GM19025 (cell line): ENCODE measurements around the gene MACROH2A1.

Experiments
- ATAC-seq: cut with Tn5 transposase; IDR thresholded peaks from one replicate; pipeline ENCODE4 v1.9.1; 2021; ENCODE audit warnings: mild to moderate bottlenecking, low read depth, moderate library complexity; ENCODE audit not compliant: unreplicated experiment

The MACROH2A1 gene

GRCh38 chr5:135398855-135399793 lies at the start of gene MACROH2A1:
Gene MACROH2A1 (minus strand): TSS chr5:135399231. CDS start chr5:135389093, 10,138 bp downstream.
- ATAC-seq: peak; percentile 88

DNA sequence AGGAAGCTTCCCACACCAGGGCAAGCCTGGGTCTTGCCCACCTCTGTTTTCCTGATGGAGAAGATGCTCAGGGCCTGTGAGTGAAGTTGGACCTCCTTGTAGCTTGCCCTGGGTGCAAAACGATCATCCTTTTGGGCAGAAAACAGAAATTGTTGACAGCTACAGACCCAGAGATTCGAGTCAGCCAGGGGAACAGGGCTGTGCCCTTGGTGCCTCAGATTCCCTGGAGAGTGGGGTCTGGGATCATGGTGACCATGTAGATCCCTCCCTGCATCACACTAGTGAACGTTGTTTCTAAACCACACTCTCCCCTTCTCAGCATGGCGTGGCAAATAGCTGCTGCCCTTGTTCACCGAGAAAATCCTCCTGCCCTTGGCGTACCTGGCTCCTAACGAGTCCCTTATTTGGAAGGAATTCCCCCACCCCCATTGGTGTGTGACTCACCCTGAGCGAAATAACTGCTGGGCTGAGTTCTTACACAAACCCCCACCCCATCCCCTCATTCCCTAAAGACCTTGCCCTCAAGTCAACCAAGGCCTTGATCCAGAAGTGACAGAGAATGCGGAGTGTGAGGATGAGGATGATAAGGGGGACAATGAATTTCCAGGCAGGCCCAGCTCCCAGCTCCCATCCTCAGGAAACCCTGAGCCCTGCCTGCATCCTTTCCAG lies 49.2 kb upstream of the MACROH2A1 start:
- no peak for ATAC-seq

DNA sequence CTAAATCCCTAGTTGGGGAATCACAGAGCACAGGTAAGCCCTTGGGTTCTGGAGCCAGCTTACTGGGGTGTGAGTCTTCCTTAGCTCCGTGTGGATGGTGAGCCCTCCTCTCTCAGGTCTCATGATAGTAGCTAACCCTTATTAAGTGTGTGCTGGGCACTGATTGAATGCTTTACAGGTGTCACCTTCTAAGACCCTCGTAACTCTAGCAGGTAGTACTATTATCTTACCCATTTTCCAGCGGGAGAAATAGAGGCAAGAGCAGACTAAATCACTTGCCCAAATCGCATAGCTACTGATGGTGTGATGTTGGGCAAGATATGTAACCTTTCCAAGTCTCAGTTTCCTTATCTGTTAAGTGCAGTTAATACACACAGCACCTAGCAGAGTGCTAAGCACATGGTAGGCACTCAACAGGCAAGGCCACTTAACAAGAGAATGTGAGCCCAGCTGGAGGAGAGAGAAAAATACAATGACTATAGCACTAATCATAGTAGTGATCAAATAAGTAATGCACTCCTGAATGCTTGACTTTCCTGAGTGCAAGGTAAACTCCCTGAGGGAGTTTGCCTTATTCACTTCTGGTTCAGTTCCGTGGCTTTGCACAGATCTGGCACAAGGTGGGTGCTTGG lies 48.4 kb upstream of the MACROH2A1 start, which contains the start of gene DCANP1:
DCANP1 (minus strand) TSS at position 51 of the 632 bp plus-strand sequence. CDS start 240 bp downstream, outside the sequence.
- no peak for ATAC-seq

DNA sequence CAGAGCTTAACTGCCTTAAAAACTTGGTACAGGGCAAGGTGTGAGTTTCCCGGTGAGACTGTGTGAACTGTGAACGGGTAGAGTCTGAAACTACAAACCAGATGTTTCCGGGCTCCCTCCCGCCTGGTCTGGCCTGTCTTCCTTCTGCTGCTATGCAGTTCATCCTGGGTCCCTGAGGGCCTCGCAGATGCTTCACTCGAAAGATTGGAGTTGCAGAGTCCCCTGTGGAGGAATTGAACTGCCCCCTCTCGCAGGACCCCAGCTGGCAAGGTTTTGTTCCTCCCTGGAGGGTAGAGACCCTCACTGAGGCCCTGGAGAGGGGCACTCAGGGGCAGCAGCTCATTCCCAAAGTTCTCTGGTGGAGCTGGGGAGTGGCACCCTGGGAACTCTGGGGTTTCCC lies 47.6 kb upstream of the MACROH2A1 start:
- ATAC-seq: no peak

GRCh38 chr5:135446206-135446605 lies 47.2 kb upstream of the MACROH2A1 start:
- ATAC-seq: no peak

GRCh38 chr5:135445306-135445985 lies 46.4 kb upstream of the MACROH2A1 start:
- no peak for ATAC-seq

- no peak for ATAC-seq
Observed at GRCh38 chr5:135444881-135445280, 45.9 kb upstream of the MACROH2A1 start.

DNA sequence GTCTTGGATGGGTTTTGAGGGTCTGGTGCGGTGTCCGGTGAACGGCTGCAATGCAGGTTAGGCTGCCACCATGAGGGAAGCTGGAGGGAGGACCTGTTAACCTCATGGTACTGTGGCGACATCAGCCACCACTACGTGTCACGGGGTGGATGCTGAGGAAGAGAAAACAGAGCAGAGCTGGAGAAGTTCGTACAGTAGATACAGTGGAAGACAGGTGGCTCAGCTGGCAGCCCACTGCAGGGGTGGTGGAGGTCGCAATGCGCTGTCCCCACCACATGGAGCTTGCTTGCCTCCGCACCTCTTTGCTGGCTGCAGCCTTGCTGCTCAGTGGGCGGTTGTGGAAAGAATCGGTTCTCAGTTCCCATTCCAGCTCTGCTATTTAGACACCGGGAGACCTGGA lies 45.3 kb upstream of the MACROH2A1 start:
- no peak for ATAC-seq

GRCh38 chr5:135443161-135443960 lies 44.3 kb upstream of the MACROH2A1 start:
- ATAC-seq: no peak

DNA sequence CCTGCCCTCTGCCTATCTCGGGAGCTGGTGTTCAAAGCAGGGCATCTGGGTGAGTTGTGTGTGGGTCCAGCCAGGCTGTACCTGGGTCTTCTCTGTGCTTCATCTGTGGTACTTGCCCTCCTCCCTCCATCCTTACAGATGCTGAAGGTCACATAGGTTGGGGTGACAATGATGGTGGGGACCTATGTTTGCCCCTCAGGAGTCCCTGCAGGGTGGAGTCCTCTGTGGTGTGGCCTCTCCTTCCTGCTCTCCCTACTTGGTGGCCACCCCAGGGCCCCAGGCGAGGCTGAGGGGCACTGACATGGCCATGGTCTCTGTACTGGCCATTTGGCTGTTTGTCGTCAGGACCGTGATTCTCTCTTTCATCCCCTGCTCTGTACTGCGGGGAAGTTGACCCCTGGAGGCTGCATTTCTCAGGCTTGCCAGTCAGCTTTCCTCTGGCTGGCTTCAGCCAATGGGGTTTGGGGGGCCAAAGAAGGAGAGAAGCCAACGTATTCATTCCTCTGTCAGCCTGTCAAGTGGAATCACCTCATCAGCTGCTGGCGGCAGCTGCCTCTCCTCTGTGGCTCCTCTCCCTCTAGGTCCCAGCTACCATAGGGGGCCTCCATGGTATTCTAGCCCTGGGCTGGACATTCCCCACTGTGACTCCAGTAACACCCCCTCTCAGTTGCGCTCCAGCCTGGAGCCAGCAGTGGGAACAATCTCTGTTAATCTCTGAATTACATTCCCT lies 43.6 kb upstream of the MACROH2A1 start:
- no peak for ATAC-seq

DNA sequence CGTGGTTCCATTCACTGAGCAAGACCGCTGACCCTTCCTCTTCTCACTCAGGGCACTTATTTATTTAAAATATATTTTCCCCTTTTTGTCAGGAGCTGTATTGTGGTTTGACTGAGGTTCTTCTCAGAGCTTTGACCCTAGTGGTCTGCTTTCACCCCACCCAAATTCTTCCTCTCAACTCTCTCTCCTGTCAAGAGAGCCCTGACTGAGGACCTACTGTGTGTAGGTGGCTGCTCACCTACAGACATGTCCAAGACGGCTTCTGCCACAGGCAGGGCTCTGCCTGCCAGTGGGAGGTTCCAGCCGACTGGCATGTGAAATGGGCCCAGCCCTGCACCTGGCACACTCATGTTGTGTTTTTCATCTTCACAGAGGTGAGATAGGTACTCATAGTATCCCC lies 42.9 kb upstream of the MACROH2A1 start:
- no peak for ATAC-seq

GRCh38 chr5:135441350-135441831 lies 42.4 kb upstream of the MACROH2A1 start:
- ATAC-seq: no peak

- ATAC-seq: no peak
Observed at GRCh38 chr5:135440916-135441315, 41.9 kb upstream of the MACROH2A1 start.

- no peak for ATAC-seq
Observed at GRCh38 chr5:135439231-135440205, 40.5 kb upstream of the MACROH2A1 start.

- no peak for ATAC-seq
Observed at GRCh38 chr5:135438636-135439221, 39.7 kb upstream of the MACROH2A1 start.

- no peak for ATAC-seq
Observed at GRCh38 chr5:135437796-135438560, 38.9 kb upstream of the MACROH2A1 start.

- no peak for ATAC-seq
Observed at GRCh38 chr5:135437422-135437795, 38.4 kb upstream of the MACROH2A1 start.
